ENCODE results near the gene SPDEF. TPM values are rescaled to one million over a fixed set of nuclear protein-coding genes. Genes with fewer than 3 reads are reported as not detected.

SPDEF gene
- total and polyA plus RNA-seq, 2 of the 13 experiments (the other 11 are each of a cell fraction or from before 2014, with no cell fraction given), result not detected

- 82% methylated on average over 13 of the region's 16 CpGs for WGBS (ENCODE audit: low lambda C conversion rate)
- Histone ChIP-seq H3K36me3 (replicated peaks in 1 of 2; ENCODE audit: control insufficient read depth in 1 of 2, insufficient read depth in 2 of 2, low read length in 2 of 2) (no peaks in the 10 kb centered on the region), H3K9ac (ENCODE audit: insufficient read depth, low read depth, low read length) (no peak overlapping the region), H3K79me2 (ENCODE audit: insufficient read depth, low read length) (no peaks in the 10 kb centered on the region), H3K4me2 (ENCODE audit: low read depth, low read length) (no peak overlapping the region), H3K27me3 (ENCODE audit: control insufficient read depth in 1 of 2, insufficient read depth in 2 of 2, low read length in 2 of 2) (peaks cover 1 to 13% of the 10 kb centered on the region in 2 experiments; a peak in 3 of 5 replicates), H4K20me1 (ENCODE audit: insufficient read depth, low read length) (no peaks in the 10 kb centered on the region), H3K9me3 (ENCODE audit: low read length) (no peaks in the 10 kb centered on the region), H3K27ac (ENCODE audit: extremely low read length, insufficient read depth, low read length) (no peak overlapping the region), H3K4me3 (replicated peaks in 1 of 3; ENCODE audit: insufficient read depth in 1 of 3, low read depth in 2 of 3, low read length in 3 of 3) (no peak overlapping the region), H3K4me1 (ENCODE audit: insufficient read depth, low read length) (peaks cover 47% of the 10 kb centered on the region), H2AFZ (ENCODE audit: low read length) (no peak overlapping the region)
- DNase-seq (ENCODE audit: low spot score) (no peak), ATAC-seq (peak; percentile 5; the same call in 1 of the 3 replicates), FAIRE-seq (no peak)
- TF ChIP-seq, protein P1, sequence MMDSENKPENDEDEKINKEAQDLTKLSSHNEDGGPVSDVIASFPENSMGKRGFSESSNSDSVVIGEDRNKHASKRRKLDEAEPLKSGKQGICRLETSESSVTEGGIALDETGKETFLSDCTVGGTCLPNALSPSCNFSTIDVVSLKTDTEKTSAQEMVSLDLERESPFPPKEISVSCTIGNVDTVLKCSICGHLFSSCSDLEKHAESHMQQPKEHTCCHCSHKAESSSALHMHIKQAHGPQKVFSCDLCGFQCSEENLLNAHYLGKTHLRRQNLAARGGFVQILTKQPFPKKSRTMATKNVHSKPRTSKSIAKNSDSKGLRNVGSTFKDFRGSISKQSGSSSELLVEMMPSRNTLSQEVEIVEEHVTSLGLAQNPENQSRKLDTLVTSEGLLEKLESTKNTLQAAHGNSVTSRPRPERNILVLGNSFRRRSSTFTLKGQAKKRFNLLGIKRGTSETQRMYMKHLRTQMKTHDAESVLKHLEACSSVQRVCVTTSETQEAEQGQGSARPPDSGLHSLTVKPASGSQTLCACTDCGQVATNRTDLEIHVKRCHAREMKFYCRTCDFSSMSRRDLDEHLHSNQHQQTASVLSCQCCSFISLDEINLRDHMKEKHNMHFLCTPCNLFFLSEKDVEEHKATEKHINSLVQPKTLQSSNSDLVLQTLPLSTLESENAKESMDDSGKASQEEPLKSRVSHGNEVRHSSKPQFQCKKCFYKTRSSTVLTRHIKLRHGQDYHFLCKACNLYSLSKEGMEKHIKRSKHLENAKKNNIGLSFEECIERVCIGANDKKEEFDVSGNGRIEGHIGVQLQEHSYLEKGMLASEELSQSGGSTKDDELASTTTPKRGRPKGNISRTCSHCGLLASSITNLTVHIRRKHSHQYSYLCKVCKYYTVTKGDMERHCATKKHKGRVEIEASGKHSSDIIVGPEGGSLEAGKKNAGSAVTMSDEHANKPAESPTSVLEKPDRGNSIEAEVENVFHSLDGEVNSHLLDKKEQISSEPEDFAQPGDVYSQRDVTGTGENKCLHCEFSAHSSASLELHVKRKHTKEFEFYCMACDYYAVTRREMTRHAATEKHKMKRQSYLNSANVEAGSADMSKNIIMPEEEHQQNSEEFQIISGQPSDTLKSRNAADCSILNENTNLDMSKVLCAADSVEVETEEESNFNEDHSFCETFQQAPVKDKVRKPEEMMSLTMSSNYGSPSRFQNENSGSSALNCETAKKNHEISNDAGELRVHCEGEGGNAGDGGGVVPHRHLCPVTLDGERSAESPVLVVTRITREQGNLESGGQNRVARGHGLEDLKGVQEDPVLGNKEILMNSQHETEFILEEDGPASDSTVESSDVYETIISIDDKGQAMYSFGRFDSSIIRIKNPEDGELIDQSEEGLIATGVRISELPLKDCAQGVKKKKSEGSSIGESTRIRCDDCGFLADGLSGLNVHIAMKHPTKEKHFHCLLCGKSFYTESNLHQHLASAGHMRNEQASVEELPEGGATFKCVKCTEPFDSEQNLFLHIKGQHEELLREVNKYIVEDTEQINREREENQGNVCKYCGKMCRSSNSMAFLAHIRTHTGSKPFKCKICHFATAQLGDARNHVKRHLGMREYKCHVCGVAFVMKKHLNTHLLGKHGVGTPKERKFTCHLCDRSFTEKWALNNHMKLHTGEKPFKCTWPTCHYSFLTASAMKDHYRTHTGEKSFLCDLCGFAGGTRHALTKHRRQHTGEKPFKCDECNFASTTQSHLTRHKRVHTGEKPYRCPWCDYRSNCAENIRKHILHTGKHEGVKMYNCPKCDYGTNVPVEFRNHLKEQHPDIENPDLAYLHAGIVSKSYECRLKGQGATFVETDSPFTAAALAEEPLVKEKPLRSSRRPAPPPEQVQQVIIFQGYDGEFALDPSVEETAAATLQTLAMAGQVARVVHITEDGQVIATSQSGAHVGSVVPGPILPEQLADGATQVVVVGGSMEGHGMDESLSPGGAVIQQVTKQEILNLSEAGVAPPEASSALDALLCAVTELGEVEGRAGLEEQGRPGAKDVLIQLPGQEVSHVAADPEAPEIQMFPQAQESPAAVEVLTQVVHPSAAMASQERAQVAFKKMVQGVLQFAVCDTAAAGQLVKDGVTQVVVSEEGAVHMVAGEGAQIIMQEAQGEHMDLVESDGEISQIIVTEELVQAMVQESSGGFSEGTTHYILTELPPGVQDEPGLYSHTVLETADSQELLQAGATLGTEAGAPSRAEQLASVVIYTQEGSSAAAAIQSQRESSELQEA (CRISPR knock-in tag; IDR thresholded peaks at IDR 0.05; ENCODE audit: not compliant biosample characterization), result no peak
- TF ChIP-seq ZBTB46 (CRISPR knock-in tag; IDR thresholded peaks at IDR 0.05; ENCODE audit: borderline replicate concordance), result 0 out of 2 replicates have a peak, but pooled peaks have one; percentile 9
- ChIA-PET CTCF (ENCODE audit: low intra/inter-chr PET ratio, low total read pairs) (no interaction called here), POLR2A (no interaction called here)
- in situ Hi-C loops (cut with HindIII; ENCODE audit: extremely low pct_ligation_motif_present, low pct_unique_long_range_greater_than_20kb) (no loop called here), intact Hi-C loops (cut with micrococcal nuclease; ENCODE audit: unreplicated experiment) (no loop called here)
- no TSS peak for BruUV-seq (replicated peaks)
Measured at GRCh38 chr6:34572021-34572420, 15.9 kb upstream of the SPDEF start.

Data from HepG2 (cell line).